Kidney tubule cell (primary cell): ENCODE data around the gene USP9X.
"Not testable (repeated sequence)": the region's sequence is repeated elsewhere in the genome, so short reads cannot be mapped to it uniquely, and the experiment has no call there.

ENCODE experiments used
- DNase-seq: peaks from one replicate; pipeline ENCODE4 v3.0.0-alpha.2; 2018; ENCODE audit warnings: low spot score

Gene USP9X

DNA sequence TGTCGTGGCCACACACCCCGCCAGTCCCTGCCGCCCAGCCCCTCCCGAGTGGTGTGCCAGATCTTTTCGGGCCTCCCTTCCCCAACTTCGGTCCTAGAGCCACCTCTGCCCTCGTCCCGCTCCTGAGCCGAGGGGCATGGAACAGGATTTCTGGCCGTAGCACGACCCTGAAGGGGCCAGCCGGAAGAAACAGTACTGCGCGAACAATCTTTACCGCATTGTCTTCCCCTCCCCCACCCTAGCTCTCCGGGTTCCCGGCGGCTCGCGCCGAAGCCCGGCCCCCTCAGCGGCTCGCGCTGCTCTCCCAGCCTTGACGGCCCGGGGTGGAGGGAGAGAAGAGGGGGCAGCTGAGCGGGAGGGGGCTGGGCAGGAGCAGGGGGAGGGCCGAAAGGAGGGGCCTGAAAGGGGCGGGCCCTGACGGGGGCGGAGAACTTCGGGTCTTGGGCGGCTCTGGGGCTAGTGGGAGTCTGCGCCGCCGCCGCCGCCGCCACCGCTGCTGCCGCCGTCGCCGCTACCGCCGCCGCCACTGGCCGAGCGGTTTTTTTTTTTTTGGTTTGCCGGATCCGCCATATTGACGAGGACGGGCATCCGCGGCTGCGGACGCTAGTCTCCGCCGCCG is at the start of gene USP9X:
USP9X (plus strand) TSS at position 553 of the 619 bp plus-strand sequence. CDS start 38,184 bp downstream, outside the sequence.
- peak; percentile 92 for DNase-seq

DNA sequence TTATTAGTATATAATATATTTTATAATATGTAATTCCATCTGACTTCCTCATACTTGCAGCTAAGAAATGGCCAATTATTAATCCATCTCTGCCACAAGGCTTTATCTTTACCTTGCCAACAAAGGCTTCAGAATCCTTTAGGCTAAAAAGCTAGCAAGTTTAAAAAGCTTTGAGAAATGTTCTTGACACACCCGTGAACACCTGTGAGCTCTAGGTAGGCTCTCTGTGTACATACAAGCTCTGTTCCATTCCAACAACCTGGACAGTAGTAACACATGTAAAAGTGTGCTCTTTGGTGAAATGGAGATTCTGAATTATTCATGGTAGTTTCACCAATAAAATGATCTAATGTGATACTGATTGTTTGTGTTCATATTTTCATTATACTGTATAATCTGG is 49.7 kb upstream of the USP9X start:
- no peak for DNase-seq

GRCh38 chrX:41036668-41037326 is 48.4 kb upstream of the USP9X start:
- no peak for DNase-seq

DNA sequence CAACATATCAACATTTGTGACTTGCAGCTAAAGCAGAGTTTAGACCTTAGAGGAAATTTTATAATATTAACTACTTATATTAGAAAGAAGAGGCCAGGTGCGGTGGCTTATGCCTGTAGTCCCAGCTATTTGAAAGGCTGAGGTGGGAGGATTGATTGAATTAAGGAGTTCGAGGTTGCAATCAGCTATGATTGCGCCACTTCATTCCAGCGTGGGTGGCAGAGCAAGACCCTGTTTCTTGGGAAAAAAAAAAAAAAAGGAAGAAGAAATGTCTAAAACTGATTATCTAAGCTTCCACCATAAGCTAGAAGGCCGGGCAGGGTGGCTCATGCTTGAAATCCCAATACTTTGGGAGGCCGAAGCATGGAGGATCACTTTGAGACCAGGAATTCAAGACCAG is 42.0 kb upstream of the USP9X start:
- DNase-seq: no peak

DNA sequence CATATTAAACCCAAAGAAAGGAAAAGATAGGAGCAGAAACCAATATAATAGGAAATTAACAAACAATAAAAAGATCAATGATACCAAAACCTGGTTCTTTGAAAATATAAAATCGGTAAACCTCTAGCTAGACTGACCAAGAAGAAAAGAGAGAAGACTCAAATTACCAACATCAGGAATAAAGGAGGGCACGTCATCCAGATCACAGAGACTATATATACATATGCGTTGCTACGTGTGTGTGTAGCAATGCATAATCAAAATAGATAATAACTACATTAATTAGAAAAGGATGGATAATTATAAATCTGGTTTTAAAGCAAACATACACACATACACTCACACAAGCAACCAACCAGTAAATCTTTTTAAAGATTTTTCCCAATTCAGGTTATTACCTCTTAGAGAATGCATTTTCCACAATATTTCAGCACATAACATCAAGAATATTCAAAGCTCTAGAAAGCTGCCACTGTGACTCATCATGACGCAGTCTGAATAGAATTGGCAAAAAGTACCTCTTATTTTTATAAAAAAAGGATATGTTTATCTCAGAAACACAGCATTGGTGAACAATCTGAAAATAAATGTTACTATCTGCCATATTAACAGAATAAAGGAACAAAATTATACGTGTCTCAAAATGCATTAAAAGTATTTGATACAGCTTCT is 41.4 kb upstream of the USP9X start:
- no peak for DNase-seq

GRCh38 chrX:41045960-41046567 is 39.2 kb upstream of the USP9X start:
- no peak for DNase-seq

- DNase-seq: no peak
Observed at GRCh38 chrX:41047878-41048534, 37.2 kb upstream of the USP9X start.

DNA sequence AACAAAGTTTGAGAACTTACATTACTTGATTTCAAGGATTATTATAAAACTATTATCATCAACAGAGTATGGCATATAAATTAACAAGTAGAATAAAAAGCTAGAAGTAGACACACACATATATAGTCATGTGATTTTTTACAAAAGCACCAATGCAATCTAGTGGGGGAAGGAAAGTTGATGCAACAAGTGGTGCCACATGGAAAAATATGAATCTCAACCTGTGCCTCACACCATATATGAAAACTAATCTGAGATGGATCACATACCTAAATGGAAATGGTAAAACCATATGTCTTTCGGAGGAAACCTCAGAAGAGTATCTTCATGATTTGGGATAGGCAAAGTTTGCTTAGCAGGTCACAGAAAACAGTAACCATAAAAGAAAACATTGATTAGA is 34.9 kb upstream of the USP9X start:
- DNase-seq: no peak

- no peak for DNase-seq
Observed at GRCh38 chrX:41051288-41051687, 34.0 kb upstream of the USP9X start.

DNA sequence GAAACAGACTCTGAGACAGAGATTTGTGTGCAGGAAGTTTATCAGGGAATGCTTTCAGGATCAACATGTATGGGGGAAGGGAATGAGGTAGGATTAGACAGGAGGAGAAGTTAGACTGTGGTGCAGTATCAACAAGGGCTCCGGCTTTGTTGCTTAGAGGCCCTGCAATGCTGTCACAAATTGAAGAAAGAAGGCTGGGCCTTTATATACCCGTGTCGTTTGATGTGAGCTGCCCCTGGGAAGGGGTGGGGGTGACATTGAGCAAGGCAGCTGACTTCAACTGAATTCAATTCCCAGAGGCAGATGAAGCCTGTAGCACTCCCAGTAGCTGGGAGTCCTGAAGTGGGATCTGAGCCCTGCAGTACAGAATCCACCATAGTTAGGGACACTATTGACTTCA is 29.5 kb upstream of the USP9X start:
- DNase-seq: no peak

DNA sequence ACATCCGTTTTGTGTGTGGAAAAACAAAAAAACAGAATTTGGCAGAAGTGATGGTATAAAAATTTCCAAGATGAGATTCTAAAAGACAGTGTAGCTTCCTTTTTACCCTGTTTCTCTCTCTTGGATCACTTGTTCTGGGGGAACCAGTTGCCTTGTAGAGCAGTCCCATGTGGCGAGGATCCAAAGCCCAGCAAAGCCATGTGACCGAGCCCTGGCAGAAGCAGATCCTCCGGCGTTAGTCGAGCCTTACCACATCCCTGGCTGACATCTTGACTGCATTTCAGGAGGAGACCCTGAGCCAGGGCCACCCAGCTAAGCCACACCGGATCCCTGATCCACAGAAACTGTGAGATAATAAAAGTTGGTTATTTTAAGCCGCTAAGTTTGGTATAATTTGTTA is 22.0 kb upstream of the USP9X start:
- DNase-seq: not testable (repeated sequence)

GRCh38 chrX:41064018-41064417 is 21.2 kb upstream of the USP9X start:
- peak; percentile 69 for DNase-seq

DNA sequence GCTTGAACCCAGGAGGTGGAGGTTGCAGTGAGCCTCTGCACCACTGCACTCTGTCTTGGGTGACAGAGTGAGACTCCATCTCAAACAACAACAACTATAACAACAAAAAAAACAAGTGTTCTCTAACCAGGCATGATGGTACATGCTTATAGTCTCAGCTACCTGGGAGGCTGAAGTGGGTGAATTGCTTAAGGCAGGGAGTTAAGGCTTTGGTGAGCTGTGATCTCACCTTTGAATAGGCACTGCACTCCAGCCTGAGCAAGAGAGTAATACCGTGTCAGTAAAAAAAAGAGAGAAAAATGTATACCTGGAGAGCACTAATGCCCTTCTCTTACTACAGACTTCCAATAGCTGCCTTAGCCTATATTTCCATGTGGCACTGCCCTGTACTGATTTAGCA is 18.9 kb upstream of the USP9X start:
- DNase-seq: no peak

GRCh38 chrX:41066969-41067368 is 18.3 kb upstream of the USP9X start:
- no peak for DNase-seq

GRCh38 chrX:41067721-41068120 is 17.5 kb upstream of the USP9X start:
- DNase-seq: no peak

DNA sequence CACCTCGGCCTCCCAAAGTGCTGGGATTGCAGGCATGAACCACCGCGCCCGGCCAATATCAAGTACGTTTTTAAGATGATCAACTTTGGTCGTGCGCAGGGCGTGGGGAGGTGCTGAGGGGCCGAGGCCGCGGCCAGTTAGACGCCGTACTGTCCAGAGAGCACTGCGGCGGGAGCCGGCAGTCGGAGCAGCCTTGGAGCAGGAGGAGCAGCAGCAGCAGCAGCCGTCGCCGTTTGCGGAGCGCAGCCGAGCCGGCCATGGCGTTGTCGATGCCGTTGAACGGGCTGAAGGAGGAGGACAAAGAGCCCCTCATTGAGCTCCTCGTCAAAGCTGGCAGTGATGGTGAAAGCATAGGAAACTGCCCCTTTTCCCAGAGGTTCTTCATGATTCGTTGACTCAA is 8.5 kb upstream of the USP9X start:
- no peak for DNase-seq

GRCh38 chrX:41081821-41082220 is 3.4 kb upstream of the USP9X start:
- DNase-seq: no peak

GRCh38 chrX:41082783-41083182 is 2.5 kb upstream of the USP9X start:
- DNase-seq: no peak

- peak; percentile 97 for DNase-seq
Observed at GRCh38 chrX:41084044-41084892, 977 bp upstream of the USP9X start.

DNA sequence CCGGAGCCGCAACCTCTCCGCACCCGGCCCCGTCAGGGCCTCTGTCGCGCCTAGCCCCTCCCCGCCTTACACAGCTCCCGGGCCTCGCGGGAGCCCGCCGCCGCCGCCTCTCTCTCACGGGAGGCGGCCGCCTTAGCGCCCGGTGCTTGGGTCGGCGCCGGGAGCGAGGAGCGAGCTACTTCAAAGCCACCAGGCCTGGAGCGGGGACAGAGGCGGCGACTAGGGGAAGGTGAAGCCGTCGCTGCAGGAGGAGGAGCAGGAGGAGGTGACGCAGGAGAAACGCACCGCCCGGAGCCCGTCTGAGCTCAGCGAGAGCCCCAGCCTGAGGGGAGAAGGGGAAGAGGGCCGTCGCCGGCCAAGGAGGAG is 250 bp downstream of the USP9X start:
- no peak for DNase-seq

DNA sequence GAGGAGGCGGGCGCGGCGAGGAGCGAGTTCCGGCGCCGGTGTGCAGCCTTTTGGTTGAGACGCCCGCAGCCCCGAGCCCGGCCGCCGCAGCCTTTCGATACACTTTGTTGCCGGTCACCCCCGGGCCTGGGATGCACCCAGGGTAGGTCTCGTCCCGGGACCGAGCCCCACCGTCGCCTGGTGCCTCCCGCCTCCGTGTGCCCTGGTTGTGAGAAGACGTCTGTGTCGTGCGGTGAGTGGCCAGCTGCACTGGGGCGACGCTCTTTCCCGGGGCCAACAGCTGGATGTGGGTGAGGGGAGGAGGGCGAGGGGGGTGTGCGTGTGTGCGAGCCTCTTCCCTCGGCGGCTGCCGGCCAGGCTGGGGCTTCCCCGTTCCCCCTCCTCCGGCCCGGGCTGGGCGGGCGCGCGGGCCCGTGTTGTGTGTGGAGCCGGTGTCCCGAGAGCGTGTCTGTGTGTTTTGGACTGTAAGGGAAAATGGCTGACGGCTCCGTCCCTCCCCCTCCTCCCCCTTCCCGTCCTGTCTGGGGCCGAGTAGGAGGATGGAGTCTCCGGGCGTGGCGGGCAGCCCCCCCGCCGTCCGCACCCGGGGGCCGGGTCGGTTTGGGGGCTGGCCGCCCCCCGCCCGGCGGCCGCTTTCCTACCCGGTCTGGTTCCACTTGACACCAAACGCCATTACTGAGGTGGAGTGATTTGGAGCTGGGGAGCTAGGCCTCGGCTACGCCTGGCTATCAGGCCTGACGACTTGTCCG is 807 bp downstream of the USP9X start:
- DNase-seq: peak; percentile 62
